ENCODE data around the gene SEMG2.

GRCh38 chr20:45211569-45212474, 9.4 kb upstream of the SEMG2 start:
- TF ChIP-seq, protein P1, sequence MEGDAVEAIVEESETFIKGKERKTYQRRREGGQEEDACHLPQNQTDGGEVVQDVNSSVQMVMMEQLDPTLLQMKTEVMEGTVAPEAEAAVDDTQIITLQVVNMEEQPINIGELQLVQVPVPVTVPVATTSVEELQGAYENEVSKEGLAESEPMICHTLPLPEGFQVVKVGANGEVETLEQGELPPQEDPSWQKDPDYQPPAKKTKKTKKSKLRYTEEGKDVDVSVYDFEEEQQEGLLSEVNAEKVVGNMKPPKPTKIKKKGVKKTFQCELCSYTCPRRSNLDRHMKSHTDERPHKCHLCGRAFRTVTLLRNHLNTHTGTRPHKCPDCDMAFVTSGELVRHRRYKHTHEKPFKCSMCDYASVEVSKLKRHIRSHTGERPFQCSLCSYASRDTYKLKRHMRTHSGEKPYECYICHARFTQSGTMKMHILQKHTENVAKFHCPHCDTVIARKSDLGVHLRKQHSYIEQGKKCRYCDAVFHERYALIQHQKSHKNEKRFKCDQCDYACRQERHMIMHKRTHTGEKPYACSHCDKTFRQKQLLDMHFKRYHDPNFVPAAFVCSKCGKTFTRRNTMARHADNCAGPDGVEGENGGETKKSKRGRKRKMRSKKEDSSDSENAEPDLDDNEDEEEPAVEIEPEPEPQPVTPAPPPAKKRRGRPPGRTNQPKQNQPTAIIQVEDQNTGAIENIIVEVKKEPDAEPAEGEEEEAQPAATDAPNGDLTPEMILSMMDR (IDR thresholded peaks at IDR 0.05), result no peak
- no peak for TF ChIP-seq POLR2A (IDR thresholded peaks at IDR 0.05)
